ENCODE data around the gene B3GALNT1.

The B3GALNT1 gene

GRCh38 chr3:161107311-161107710 is 2.2 kb upstream of the B3GALNT1 start:
- ATAC-seq: no peak
- TF ChIP-seq CSRNP3 (CRISPR knock-in tag; IDR thresholded peaks at IDR 0.05) (no peak), ZC3H10 (CRISPR knock-in tag; IDR thresholded peaks at IDR 0.05) (no peak), ZFP3 (CRISPR knock-in tag; IDR thresholded peaks at IDR 0.05) (no peak), ISL1 (CRISPR knock-in tag; IDR thresholded peaks at IDR 0.05) (no peak), TCF4 (CRISPR knock-in tag; IDR thresholded peaks at IDR 0.05; ENCODE audit: borderline replicate concordance) (no peak)

- no peak for ATAC-seq
- TF ChIP-seq OSR1 (CRISPR knock-in tag; IDR thresholded peaks at IDR 0.05) (no peak), RARB (CRISPR knock-in tag; IDR thresholded peaks at IDR 0.05) (no peak), ISL1 (CRISPR knock-in tag; IDR thresholded peaks at IDR 0.05) (no peak), PPARA (CRISPR knock-in tag; IDR thresholded peaks at IDR 0.05; ENCODE audit: borderline replicate concordance) (no peak), ARNTL (CRISPR knock-in tag; IDR thresholded peaks at IDR 0.05; ENCODE audit: borderline replicate concordance, low read depth) (no peak), GLIS3 (CRISPR knock-in tag; IDR thresholded peaks at IDR 0.05) (no peak), TOX (CRISPR knock-in tag; IDR thresholded peaks at IDR 0.05; ENCODE audit: borderline replicate concordance) (no peak), CSRNP3 (CRISPR knock-in tag; IDR thresholded peaks at IDR 0.05) (no peak), TSHZ2 (CRISPR knock-in tag; IDR thresholded peaks at IDR 0.05) (no peak), ZFP30 (CRISPR knock-in tag; IDR thresholded peaks at IDR 0.05) (no peak), POU6F1 (CRISPR knock-in tag; IDR thresholded peaks at IDR 0.05; ENCODE audit: borderline replicate concordance, low read depth) (no peak)
Measured at GRCh38 chr3:161103776-161104385, 1.3 kb downstream of the B3GALNT1 start.

GRCh38 chr3:161101609-161102008 is 3.5 kb downstream of the B3GALNT1 start:
- TF ChIP-seq POU6F1 (CRISPR knock-in tag; IDR thresholded peaks at IDR 0.05; ENCODE audit: borderline replicate concordance, low read depth) (no peak), CREB5 (CRISPR knock-in tag; IDR thresholded peaks at IDR 0.05; ENCODE audit: low read depth) (no peak), GLIS3 (CRISPR knock-in tag; IDR thresholded peaks at IDR 0.05) (no peak), RARB (CRISPR knock-in tag; IDR thresholded peaks at IDR 0.05) (no peak), TCF4 (CRISPR knock-in tag; IDR thresholded peaks at IDR 0.05; ENCODE audit: borderline replicate concordance) (no peak), ESRRG (CRISPR knock-in tag; IDR thresholded peaks at IDR 0.05) (no peak), ZFP3 (CRISPR knock-in tag; IDR thresholded peaks at IDR 0.05) (no peak), ZNF70 (CRISPR knock-in tag; IDR thresholded peaks at IDR 0.05) (no peak), TSHZ2 (CRISPR knock-in tag; IDR thresholded peaks at IDR 0.05) (no peak), ZC3H10 (CRISPR knock-in tag; IDR thresholded peaks at IDR 0.05) (no peak), ZFP30 (CRISPR knock-in tag; IDR thresholded peaks at IDR 0.05) (no peak), PPARA (CRISPR knock-in tag; IDR thresholded peaks at IDR 0.05; ENCODE audit: borderline replicate concordance) (no peak), OSR1 (CRISPR knock-in tag; IDR thresholded peaks at IDR 0.05) (no peak), ISL1 (CRISPR knock-in tag; IDR thresholded peaks at IDR 0.05) (no peak), ZNF8 (CRISPR knock-in tag; IDR thresholded peaks at IDR 0.05) (no peak)
- no peak for ATAC-seq

Measured in SK-N-SH treated with all-trans-retinoic acid at 6 μM for 48 hours (cell line).